Fibroblast of villous mesenchyme (primary cell): ENCODE data around the gene ADD3. TPM values are rescaled to one million over a fixed set of nuclear protein-coding genes. Genes with fewer than 3 reads are reported as not detected.
A peak's percentile ranks its signal among the peaks of the same experiment; 100 is the strongest.
"Not testable (repeated sequence)": the region's sequence is repeated elsewhere in the genome, so short reads cannot be mapped to it uniquely, and the experiment has no call there.

Experiments
- DNase-seq: peaks from one replicate; pipeline ENCODE4 v3.0.0-alpha.2; 2010; ENCODE audit warnings: low read depth
- H3K4me3 ChIP-seq: 2 replicates; pipeline ENCODE4 v1.5.1; 2011; ENCODE audit warnings: low read depth, mild to moderate bottlenecking, low read length
- total RNA-seq: library from RNA; depleted of rRNA; stranded (reverse); fragments of >200 nt; gene quantifications from 2 replicates; pipeline ENCODE4 v1.2.3, GENCODE V29; 2012
- TF ChIP-seq, protein P1 (sequence below): IDR thresholded peaks from 2 replicates; pipeline ENCODE4 v1.5.1; 2012; ENCODE audit warnings: low read depth, mild to moderate bottlenecking, low read length; ENCODE audit not compliant: insufficient read depth

ADD3 gene
- total RNA-seq, 1 donor: 97.6 TPM

DNA sequence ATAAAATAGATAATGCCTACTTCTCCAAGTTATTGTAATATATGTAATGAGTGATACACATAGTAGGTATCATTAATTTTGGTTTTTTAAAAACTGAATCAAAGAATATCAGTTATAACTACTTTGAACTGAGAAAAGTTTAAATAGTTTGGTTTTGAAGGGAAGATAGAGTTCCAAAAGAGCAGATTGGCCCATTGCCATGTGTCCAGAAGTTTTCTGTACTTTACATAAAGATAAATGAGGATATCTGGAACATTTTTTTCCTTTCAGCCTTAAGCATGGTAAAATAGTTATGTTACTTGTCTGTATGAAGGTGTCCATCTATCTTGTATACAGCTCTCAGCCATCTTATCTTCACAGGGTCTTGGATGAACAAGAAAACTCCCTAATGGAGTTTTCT is 101.7 kb downstream of the ADD3 start:
- TF ChIP-seq, protein P1, sequence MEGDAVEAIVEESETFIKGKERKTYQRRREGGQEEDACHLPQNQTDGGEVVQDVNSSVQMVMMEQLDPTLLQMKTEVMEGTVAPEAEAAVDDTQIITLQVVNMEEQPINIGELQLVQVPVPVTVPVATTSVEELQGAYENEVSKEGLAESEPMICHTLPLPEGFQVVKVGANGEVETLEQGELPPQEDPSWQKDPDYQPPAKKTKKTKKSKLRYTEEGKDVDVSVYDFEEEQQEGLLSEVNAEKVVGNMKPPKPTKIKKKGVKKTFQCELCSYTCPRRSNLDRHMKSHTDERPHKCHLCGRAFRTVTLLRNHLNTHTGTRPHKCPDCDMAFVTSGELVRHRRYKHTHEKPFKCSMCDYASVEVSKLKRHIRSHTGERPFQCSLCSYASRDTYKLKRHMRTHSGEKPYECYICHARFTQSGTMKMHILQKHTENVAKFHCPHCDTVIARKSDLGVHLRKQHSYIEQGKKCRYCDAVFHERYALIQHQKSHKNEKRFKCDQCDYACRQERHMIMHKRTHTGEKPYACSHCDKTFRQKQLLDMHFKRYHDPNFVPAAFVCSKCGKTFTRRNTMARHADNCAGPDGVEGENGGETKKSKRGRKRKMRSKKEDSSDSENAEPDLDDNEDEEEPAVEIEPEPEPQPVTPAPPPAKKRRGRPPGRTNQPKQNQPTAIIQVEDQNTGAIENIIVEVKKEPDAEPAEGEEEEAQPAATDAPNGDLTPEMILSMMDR: no peak
- peak; percentile 16 for DNase-seq
- no peak overlapping the region for H3K4me3 ChIP-seq

DNA sequence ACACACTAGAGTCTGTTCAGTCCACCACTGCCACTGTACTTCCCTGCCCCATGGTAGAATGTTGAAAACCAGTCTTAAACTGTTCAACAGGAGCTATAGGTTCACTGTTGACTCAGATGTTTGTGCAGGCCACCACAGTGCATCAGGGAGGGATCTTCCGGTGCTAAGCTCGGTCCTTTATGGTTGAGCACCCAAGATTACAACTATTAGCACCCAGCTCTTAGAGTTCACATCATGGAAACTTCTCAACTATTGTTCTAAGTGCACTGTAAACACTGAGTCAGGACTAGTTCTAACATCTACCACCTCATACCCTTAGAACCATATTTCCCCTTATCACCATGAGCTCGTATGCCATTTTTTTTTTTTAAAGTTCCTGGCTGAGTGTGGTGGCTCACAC is 102.6 kb downstream of the ADD3 start:
- DNase-seq: no peak
- H3K4me3 ChIP-seq: no peak overlapping the region
- TF ChIP-seq, protein P1: no peak

DNA sequence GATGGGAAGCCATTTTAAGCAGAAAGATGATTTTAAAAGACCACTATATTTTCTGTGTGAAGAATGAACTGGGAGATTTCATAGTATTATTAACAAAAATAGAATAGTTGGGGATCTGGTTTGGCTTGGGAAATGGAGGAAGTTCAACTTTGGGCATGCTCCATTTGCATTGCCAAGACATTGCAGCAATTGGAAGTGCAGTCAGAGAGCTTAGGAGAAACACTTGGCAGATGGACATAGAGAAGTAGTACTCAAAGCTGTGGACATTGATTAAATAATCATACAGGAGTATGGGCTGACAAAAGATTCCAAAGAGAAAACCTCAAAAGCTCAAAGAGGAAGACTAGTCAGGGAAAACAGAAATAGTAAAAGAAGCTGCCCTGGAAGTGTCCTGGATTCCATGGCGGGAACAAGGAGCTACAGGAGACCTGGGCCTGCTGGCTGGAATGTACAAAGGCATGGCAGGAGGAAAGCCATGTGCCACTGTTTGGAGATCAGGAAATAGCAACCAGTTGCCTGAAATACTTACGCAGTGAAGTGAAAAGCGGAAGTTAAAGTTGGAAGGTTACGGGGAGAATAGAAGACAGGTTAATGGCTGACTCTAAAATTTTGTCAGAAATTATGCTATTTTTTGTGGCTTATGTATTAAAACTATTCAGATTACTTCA is 106.0 kb downstream of the ADD3 start:
- no peak overlapping the region for H3K4me3 ChIP-seq
- TF ChIP-seq, protein P1: no peak
- no peak for DNase-seq

DNA sequence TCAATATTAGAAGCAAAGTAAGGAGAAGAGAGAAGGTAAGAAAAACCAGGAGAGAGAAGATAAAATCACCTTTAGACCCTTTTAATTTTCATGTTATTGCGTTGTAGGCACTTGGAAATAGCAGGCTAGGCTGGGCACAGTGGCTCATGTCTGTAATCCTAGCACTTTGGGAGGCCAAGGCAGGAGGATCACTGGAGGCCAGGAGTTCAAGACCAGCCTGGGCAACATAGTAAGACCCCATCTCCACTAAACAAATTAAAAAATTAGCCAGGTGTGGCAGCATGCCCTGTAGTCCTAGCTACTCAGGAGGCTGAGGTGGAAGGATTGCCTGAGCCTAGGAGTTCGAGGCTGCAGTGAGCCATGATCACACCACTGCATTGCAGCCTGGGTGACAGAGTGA is 106.9 kb downstream of the ADD3 start:
- DNase-seq, H3K4me3 ChIP-seq: not testable (repeated sequence)

DNA sequence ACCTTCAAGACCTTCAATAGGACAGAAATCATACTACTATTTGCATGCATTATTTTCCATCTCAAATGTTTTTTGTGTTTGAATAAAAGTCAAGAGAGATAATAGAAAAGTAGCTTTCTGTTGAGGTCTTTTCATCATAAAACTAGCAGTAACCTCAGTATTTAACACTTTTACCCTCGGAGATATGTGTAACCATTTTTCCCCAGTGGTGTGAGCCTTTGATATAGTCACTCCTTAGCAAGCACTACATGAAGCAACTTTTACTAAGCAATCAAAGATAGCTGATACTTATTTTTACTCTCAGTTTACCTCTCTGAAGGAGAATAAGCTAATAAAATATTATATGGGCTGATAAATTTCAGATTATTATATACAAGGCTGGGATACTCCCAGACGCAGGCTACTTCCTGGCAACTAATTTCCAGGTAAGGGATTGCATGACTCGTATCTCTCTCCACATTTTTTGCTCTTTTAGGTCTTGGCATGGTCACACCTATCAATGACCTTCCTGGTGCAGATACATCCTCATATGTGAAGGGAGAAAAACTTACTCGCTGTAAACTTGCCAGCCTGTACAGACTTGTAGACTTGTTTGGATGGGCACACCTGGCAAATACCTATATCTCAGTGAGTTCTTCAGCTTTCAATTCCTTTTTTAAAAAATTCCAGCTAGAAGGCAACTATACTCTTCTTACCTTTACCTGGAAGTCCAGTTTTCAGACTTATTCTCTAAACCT is 108.2 kb downstream of the ADD3 start:
- H3K4me3 ChIP-seq: no peak overlapping the region
- TF ChIP-seq, protein P1: no peak
- no peak for DNase-seq

DNA sequence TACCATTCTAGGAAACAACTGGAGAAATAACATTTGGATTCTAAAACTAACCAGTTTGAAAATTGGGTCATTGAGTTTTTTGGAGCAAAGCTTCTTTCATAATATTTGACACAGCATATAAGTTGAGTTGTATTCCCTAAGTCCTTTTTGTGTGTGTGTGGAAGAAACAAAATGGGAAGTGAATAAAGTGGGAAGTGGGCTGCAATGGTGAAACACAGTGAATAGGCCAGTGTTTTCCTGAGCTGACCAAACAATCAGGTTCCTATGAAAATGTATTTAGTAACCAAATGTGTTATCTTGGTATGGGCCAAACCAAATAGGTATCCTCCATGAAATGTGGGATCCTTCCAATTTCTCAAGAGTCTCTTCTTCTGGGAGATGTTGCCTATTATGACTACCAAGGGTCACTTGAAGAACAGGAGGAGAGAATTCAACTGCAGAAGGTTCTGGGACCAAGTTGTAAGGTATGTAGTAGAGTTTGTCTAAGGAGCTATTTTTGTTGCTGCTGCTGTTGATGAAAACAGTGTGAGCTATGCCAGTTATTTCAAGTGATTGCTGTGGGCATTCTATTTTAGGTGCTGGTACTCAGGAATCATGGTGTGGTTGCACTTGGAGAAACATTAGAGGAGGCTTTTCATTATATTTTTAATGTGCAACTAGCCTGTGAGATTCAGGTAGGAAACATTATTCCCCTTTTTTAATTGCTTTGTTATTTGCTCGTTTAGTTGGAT is 111.3 kb downstream of the ADD3 start:
- TF ChIP-seq, protein P1: no peak
- DNase-seq: no peak
- no peak overlapping the region for H3K4me3 ChIP-seq

DNA sequence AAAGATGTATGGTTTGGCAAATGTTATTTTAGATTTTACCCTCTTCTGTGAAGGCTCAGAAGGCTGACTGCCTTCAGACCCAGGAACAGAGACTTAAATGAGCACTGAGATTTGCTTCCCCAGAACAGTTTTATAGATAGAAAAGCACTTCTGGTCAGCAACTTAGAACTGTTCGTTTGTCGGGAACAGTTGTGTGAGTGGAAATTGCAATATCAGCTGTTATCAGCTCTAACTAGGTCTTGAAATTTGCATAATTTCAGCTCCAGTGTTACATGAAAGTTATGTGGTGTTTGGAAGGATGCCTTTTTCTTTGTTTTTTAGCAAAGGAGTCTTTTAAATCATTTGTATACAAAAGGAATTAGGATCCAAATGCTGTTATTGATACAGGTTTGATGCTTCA is 115.8 kb downstream of the ADD3 start:
- no peak for DNase-seq
- H3K4me3 ChIP-seq: no peak overlapping the region
- TF ChIP-seq, protein P1: no peak
